GM23248 (cell line): ENCODE data around the gene NDUFV2. TPM values are rescaled to one million over a fixed set of nuclear protein-coding genes. Genes with fewer than 3 reads are reported as not detected.

ENCODE experiments used
- DNase-seq: peaks from one replicate; pipeline ENCODE4 v3.0.0-alpha.2; 2015
- H2AFZ ChIP-seq: fragments of 200-600 bp; sonication (generic); 2 replicates; pipeline ENCODE4 v1.6.1; 2016; ENCODE audit warnings: antibody characterized with exemption
- H3F3A ChIP-seq: fragments of 200-600 bp; sonication (generic); 2 replicates; pipeline ENCODE4 v1.6.1; 2016; ENCODE audit warnings: mild to moderate bottlenecking, antibody characterized with exemption, mixed run types; ENCODE audit not compliant: insufficient read depth
- H3K27ac ChIP-seq: fragments of 200-600 bp; sonication (generic); 2 replicates; pipeline ENCODE4 v1.5.1; 2016; ENCODE audit warnings: mild to moderate bottlenecking
- H3K27me3 ChIP-seq: fragments of 200-600 bp; sonication (generic); replicated peaks from 2 replicates; pipeline ENCODE4 v1.6.1; 2016; ENCODE audit warnings: mild to moderate bottlenecking; ENCODE audit not compliant: insufficient read depth
- H3K36me3 ChIP-seq: fragments of 200-600 bp; sonication (generic); 2 replicates; pipeline ENCODE4 v1.6.1; 2016; ENCODE audit warnings: low read depth, mild to moderate bottlenecking
- H3K4me1 ChIP-seq: fragments of 200-600 bp; sonication (generic); 2 replicates; pipeline ENCODE4 v1.6.1; 2016; ENCODE audit warnings: mild to moderate bottlenecking; ENCODE audit not compliant: insufficient read depth
- H3K4me2 ChIP-seq: fragments of 200-600 bp; sonication (generic); one replicate; pipeline ENCODE4 v1.6.1; 2016; ENCODE audit warnings: mild to moderate bottlenecking; ENCODE audit not compliant: unreplicated experiment
- H3K4me3 ChIP-seq: fragments of 200-600 bp; sonication (generic); 2 replicates; pipeline ENCODE4 v1.5.1; 2016; ENCODE audit warnings: mild to moderate bottlenecking
- H3K79me2 ChIP-seq: fragments of 200-600 bp; sonication (generic); 2 replicates; pipeline ENCODE4 v1.6.1; 2016; ENCODE audit warnings: mild to moderate bottlenecking; ENCODE audit not compliant: insufficient read depth
- H3K9ac ChIP-seq: fragments of 200-600 bp; sonication (generic); 2 replicates; pipeline ENCODE4 v1.6.1; 2016; ENCODE audit warnings: mild to moderate bottlenecking
- H3K9me2 ChIP-seq: fragments of 200-600 bp; sonication (generic); 2 replicates; pipeline ENCODE4 v1.6.1; 2016; ENCODE audit warnings: mixed run types, mild to moderate bottlenecking, moderate library complexity; ENCODE audit not compliant: insufficient read depth
- H3K9me3 ChIP-seq: fragments of 200-600 bp; sonication (generic); one replicate; pipeline ENCODE4 v1.6.1; 2017; ENCODE audit warnings: low read depth
- H4K20me1 ChIP-seq: fragments of 200-600 bp; sonication (generic); 2 replicates; pipeline ENCODE4 v1.6.0; 2016; ENCODE audit not compliant: insufficient read depth
- EZH2 ChIP-seq: fragments of 200-600 bp; sonication (generic); IDR thresholded peaks from 2 replicates; pipeline ENCODE4 v1.6.1; 2018; ENCODE audit warnings: antibody characterized with exemption, mild to moderate bottlenecking; ENCODE audit not compliant: insufficient read depth, poor library complexity, severe bottlenecking
- EZH2phosphoT487 ChIP-seq: fragments of 200-600 bp; sonication (generic); IDR thresholded peaks from 2 replicates; pipeline ENCODE4 v1.6.1; 2018; ENCODE audit warnings: antibody characterized with exemption, moderate library complexity, mild to moderate bottlenecking, low read depth; ENCODE audit not compliant: insufficient read depth
- WGBS, 2 experiments: methylation state at CpG; one replicate each; pipeline ENCODE4 v1.1.6; 2015 to 2017; ENCODE audit warnings: low lambda C conversion rate in 2 of 2, low coverage in 1 of 2; ENCODE audit errors: missing lambda C conversion rate in 2 of 2; 5-methylcytosine and 5-hydroxymethylcytosine counted together
- in situ Hi-C: fragments of 300-500 bp; cut with MboI; formaldehyde crosslinking; loops from 2 replicates; pipeline ENCODE4 v1.15.0; 2020
- polyA plus RNA-seq: library from polyadenylated mRNA; unstranded; fragments of >200 nt; fragmentation: Nextera tagmentation; extraction: Ambion mirVana; gene quantifications from 2 replicates; pipeline ENCODE4 v1.2.1, GENCODE V29; 2016
- total RNA-seq: library from RNA; depleted of rRNA; stranded (reverse); fragments of >200 nt; shearing (Covaris generic); gene quantifications from 2 replicates; pipeline ENCODE4 v1.2.3, GENCODE V29; 2014

Gene NDUFV2
- total and polyA plus RNA-seq, 2 experiments from 2014 or later, result 80.7 to 208 TPM

DNA sequence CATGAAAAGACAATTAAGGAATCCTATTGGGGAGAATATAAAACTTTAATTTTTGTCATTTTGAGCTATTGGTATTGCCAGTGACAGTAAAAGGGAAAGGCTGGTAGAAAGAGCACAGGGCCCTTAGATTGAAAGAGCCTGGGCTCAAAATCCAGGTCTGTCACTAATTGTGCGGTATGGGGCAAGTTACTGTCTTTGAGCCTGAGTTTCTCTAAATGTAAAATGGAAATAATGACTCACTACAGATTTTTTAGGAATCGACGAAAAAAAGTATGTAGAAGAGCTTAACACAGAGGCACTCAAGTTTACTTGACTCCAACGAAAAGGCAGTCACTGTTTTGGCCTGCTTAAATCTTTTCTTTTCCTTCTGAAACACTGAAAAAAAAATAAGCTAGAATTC, 7.0 kb downstream of the NDUFV2 start:
- peak; percentile 82 for DNase-seq
- in situ Hi-C loops, result no loop called here
- H3K4me2 ChIP-seq, result peak overlapping the region; percentile 85
- H3K4me1 ChIP-seq, result peaks cover 57% of the 10 kb centered on the region
- peaks cover 19% of the 10 kb centered on the region for H3F3A ChIP-seq
- H3K27ac ChIP-seq, result peak overlapping the region; percentile 88
- H3K36me3 ChIP-seq, result no peaks in the 10 kb centered on the region
- TF ChIP-seq EZH2 (no peak), EZH2phosphoT487 (no peak)
- WGBS, 2 experiments, result 6 to 9% methylated on average over 4 of the region's 4 CpGs
- peak overlapping the region; percentile 57 for H3K4me3 ChIP-seq
- H3K9me3 ChIP-seq, result no peaks in the 10 kb centered on the region
- no peaks in the 10 kb centered on the region for H3K27me3 ChIP-seq
- H3K9me2 ChIP-seq, result no peaks in the 10 kb centered on the region
- peak overlapping the region; percentile 74 for H3K9ac ChIP-seq
- H3K79me2 ChIP-seq, result peaks cover 100% of the 10 kb centered on the region
- peaks cover 26% of the 10 kb centered on the region; the same call in 1 of the 2 replicates for H4K20me1 ChIP-seq
- no peak overlapping the region for H2AFZ ChIP-seq

DNA sequence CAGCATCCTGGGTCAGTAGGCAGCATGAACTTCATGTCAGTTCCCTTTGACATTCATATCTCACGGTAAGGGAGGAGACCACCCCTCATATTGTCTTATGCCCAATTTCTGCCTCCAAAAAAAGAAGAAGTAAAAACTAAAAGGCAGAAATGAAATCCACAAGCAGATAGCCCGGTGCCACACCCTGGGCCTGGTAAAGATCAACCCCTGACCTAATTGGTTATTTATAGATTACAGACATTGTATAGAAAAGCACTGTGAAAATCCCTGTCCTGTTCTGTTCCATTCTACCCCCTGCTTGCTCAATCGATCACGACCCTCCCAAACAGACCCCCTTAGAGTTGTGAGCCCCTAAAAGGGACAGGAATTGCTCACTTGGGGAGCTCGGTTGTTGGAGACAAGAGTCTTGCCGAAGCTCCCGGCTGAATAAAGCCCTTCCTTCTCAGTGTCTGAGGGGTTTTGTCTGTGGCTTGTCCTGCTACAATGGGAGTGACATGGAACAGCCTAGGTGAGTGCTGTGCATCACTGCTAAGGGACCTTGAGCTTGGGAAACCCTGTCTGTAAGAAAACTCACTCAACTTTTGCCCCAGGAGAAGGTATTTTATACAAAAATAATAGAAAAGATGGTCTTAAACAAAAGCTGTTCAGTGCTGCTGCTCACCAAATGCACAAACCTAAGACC, 11.1 kb downstream of the NDUFV2 start:
- Histone ChIP-seq H3K27ac (no peak overlapping the region), H3K9me3 (no peaks in the 10 kb centered on the region), H3K4me3 (no peak overlapping the region), H3K9me2 (no peaks in the 10 kb centered on the region), H3K79me2 (peaks cover 98% of the 10 kb centered on the region), H2AFZ (no peak overlapping the region), H3K4me2 (no peak overlapping the region), H3K4me1 (peaks cover 55% of the 10 kb centered on the region), H3F3A (peaks cover 52% of the 10 kb centered on the region), H3K9ac (no peak overlapping the region), H3K27me3 (no peaks in the 10 kb centered on the region), H3K36me3 (no peaks in the 10 kb centered on the region), H4K20me1 (peaks cover 4% of the 10 kb centered on the region; the same call in 1 of the 2 replicates)
- WGBS, 2 experiments, result 47 to 57% methylated on average over 7 of the region's 7 CpGs
- in situ Hi-C loops, result no loop called here
- no peak for DNase-seq
- no peak for TF ChIP-seq EZH2
- no peak for TF ChIP-seq EZH2phosphoT487

DNA sequence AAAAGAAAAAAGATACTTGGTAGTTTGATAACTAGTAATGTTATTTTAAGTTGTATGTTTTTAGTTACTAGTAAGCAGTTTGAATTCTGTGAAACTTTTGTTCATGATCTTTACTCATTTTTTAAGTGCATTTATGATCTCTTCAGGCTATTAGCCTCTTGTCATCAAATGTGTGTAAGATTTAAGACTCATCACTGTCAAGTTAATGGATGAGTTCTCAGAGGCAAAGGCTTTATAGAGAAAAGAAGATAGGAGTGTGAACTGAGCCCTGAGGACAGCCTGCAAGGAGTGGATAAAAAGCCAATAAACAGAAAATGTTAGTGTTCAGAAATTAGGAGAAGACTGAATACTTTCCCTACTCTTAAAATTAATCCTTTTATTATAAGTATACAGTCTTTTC, 13.5 kb downstream of the NDUFV2 start:
- DNase-seq, result no peak
- Histone ChIP-seq H3F3A (peaks cover 34% of the 10 kb centered on the region), H3K9ac (no peak overlapping the region), H4K20me1 (peaks cover 6% of the 10 kb centered on the region; the same call in 1 of the 2 replicates), H3K4me2 (no peak overlapping the region), H2AFZ (no peak overlapping the region), H3K36me3 (peaks cover 15% of the 10 kb centered on the region), H3K9me2 (no peaks in the 10 kb centered on the region), H3K27me3 (no peaks in the 10 kb centered on the region), H3K4me1 (peaks cover 41% of the 10 kb centered on the region), H3K4me3 (no peak overlapping the region), H3K9me3 (no peaks in the 10 kb centered on the region), H3K27ac (peak overlapping the region; percentile 75), H3K79me2 (peaks cover 98% of the 10 kb centered on the region)
- TF ChIP-seq EZH2phosphoT487, result no peak
- TF ChIP-seq EZH2, result no peak
- in situ Hi-C loops, result no loop called here

DNA sequence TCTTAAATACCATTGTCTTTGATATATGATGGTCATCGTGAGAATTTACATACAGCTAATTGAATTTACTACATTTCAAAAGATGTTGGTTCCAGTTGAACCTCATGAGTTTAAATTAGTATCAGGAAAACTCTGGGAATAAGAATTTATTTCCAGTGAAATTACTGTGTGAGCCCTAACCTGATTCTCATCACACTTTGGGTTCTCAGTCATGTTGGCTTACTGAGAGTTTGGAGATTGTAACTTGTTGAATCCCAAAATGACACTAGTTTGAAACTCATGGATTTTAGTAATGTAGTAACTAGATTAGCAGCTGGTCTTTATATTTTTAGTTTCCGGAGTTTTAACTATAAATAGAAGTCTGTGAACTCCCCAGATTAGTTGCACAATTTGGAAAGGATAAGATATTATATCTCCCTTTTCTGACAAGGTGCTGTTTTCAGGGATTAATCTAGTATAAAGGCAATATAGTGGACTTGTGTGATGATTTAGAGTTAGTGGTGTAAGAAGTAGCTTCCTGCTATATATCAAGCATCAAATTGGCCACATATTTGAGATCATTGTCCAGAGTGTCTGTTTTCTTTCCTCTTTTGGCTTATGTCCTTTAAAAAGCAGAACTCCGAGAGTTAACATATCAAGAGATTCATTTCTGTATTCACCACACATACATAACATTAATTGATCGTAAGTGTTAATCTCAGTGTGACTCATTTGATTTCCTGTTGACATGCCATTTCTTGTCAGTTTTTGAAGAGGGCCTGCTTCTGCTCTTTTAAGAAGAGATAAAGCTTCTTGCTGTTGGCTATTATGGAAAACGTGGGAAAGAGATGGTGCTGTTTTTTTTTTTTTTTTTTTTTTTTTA, 15.7 kb downstream of the NDUFV2 start:
- Histone ChIP-seq H3F3A (peaks cover 34% of the 10 kb centered on the region), H4K20me1 (peaks cover 6% of the 10 kb centered on the region; the same call in 1 of the 2 replicates), H3K4me3 (peak overlapping the region; percentile 64; the same call in 1 of the 2 replicates), H3K9me3 (no peaks in the 10 kb centered on the region), H2AFZ (no peak overlapping the region), H3K9me2 (no peaks in the 10 kb centered on the region), H3K27ac (peak overlapping the region; percentile 75), H3K79me2 (peaks cover 98% of the 10 kb centered on the region), H3K4me2 (peak overlapping the region; percentile 88), H3K36me3 (peaks cover 26% of the 10 kb centered on the region), H3K9ac (peak overlapping the region; percentile 50; the same call in 1 of the 2 replicates), H3K27me3 (no peaks in the 10 kb centered on the region), H3K4me1 (peaks cover 47% of the 10 kb centered on the region)
- TF ChIP-seq EZH2phosphoT487 (no peak), EZH2 (no peak)
- in situ Hi-C loops, result no loop called here
- 43 to 45% methylated on average over 5 of the region's 5 CpGs for WGBS, 2 experiments
- no peak for DNase-seq
